CD4-positive, alpha-beta T cell treated with Interleukin-17A for 4 hours (primary cell): ENCODE measurements around the gene FANCC.

Experiments
- DNase-seq: peaks from one replicate; pipeline ENCODE4 v3.0.0-alpha.2; 2020; ENCODE audit warnings: mixed read lengths

The FANCC gene

GRCh38 chr9:95110921-95111525 is 206.5 kb downstream of the FANCC start:
- DNase-seq = no peak

GRCh38 chr9:95109456-95109855 is 208.1 kb downstream of the FANCC start:
- DNase-seq = no peak

GRCh38 chr9:95108777-95109176 is 208.7 kb downstream of the FANCC start:
- DNase-seq = no peak

GRCh38 chr9:95107976-95108375 is 209.5 kb downstream of the FANCC start:
- DNase-seq = no peak

- no peak for DNase-seq
These were observed 210.3 kb downstream of the FANCC start for GRCh38 chr9:95107001-95107749.

- no peak for DNase-seq
These were observed 211.8 kb downstream of the FANCC start for GRCh38 chr9:95105519-95106287.

GRCh38 chr9:95104980-95105379 is 212.5 kb downstream of the FANCC start:
- no peak for DNase-seq

- no peak for DNase-seq
These were observed 212.9 kb downstream of the FANCC start for GRCh38 chr9:95104581-95104960.

- no peak for DNase-seq
These were observed 213.5 kb downstream of the FANCC start for GRCh38 chr9:95103871-95104580.

GRCh38 chr9:95103281-95103771 is 214.2 kb downstream of the FANCC start:
- no peak for DNase-seq

GRCh38 chr9:95102572-95102971 is 214.9 kb downstream of the FANCC start:
- no peak for DNase-seq

- no peak for DNase-seq
These were observed 215.5 kb downstream of the FANCC start for GRCh38 chr9:95102001-95102433.

- no peak for DNase-seq
These were observed 216.2 kb downstream of the FANCC start for GRCh38 chr9:95101326-95101725.

- no peak for DNase-seq
These were observed 217.4 kb downstream of the FANCC start for GRCh38 chr9:95100071-95100627.

- no peak for DNase-seq
These were observed 218.0 kb downstream of the FANCC start for GRCh38 chr9:95099321-95100070.

GRCh38 chr9:95098391-95098921 is 219.1 kb downstream of the FANCC start:
- no peak for DNase-seq

GRCh38 chr9:95097279-95097678 is 220.2 kb downstream of the FANCC start:
- DNase-seq = no peak

- DNase-seq = no peak
These were observed 220.7 kb downstream of the FANCC start for GRCh38 chr9:95096807-95097206.

GRCh38 chr9:95096381-95096780 is 221.1 kb downstream of the FANCC start:
- DNase-seq = no peak

- DNase-seq = no peak
These were observed 221.7 kb downstream of the FANCC start for GRCh38 chr9:95095641-95096355.

- no peak for DNase-seq
These were observed 223.5 kb downstream of the FANCC start for GRCh38 chr9:95094002-95094401.
